Measurements from ENCODE around the gene ABI3BP. TPM values are rescaled to one million over a fixed set of nuclear protein-coding genes. Genes with fewer than 3 reads are reported as not detected.

ABI3BP gene
- 7.0 and 11.5 TPM in 2 replicates for total RNA-seq

DNA sequence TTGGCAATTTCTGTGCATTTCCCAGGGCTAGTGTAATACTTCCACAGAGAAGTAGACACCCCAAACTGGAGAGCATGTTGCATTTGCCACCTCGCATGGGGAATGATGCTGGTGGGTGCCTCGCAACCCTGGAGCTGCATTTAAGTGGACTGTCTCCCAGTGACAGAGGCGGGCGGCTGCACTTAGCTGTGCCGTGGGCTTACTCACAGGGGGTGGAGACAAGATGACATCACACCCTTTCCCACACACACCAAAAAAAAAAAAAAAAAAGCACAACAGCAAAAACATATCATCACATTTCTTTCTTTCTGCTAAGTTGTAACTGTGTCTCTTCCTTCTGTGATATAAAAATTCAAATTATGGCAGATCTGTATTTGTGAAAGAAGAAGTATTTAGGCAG is at the start of gene ABI3BP:
ABI3BP (minus strand) TSS at position 113 of the 400 bp plus-strand sequence; CDS start at position 76, 37 bp downstream.

DNA sequence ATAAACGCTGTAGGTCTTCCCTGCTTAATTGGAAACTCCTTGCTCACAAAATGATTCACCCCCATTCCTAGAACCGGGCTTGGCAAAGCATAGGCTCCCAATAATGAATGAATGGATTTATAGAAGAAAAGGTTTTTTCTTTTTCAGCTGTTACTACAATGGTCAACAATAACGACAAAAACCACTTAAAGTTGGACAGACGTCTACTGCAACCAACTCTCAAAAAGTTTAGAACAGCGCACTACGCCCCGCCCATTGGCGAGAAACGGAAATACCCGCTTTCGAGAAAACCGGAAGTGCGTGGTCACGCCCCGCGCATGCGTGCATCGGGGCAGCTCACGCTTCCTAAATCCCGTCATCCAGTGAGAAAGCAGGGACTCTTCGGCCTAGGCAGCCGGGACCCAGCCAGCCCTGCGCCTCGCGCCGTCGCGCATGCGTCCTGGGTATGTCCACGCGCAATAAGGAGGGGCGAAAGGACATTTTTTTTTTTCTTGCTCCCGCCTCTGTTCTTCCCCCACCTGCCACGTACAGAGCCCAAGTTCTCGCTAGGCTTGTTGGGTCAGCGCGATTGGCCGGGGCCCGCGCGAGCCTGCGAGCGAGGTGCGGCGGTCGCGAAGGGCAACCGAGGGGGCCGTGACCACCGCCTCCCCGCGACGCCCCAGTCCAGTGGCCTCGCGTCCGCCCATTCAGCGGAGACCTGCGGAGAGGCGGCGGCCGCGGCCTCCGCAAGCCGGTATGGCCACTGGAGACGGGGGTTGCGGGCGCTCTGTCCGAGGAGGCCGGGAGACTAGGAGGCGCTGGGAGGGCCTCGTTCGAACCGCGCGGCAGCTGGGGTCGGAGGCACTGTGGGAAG is 284.0 kb downstream of the ABI3BP start, which contains the start of gene TFG:
TFG (plus strand) TSS at position 506 of the 853 bp plus-strand sequence. CDS start 4,192 bp downstream, outside the sequence.

